ENCODE measurements around the gene VPS8. TPM values are rescaled to one million over a fixed set of nuclear protein-coding genes. Genes with fewer than 3 reads are reported as not detected.

The VPS8 gene
- total and polyA plus RNA-seq, 9 of the 15 experiments (the other 6 are each of a cell fraction or from before 2014, with no cell fraction given) = 7.2 to 41.0 (median 28.3) TPM

DNA sequence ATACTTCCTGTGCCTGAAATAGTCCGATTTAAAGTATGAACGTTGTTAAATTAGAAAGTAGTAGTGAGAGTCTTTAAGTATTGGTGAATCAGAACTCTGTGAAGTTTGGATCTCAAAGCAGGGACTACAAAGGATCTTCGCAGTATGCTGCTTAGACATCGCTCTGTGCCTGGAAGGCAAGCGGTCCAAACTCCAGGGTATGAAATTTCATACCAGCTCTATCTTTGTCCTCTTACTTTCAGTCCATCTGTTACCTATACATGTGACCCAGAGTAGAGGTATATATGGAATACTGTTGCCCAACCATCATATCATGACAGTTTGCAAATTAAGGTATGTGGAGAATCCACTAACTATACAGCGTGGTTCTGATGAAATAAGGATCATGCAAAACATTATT is 34.5 kb downstream of the VPS8 start:
- in situ Hi-C loops (cut with MboI) (no loop called here), intact Hi-C loops (cut with micrococcal nuclease) (no loop called here)
- no peaks in the 10 kb centered on the region for H4K20me1 ChIP-seq (replicated peaks; ENCODE audit: control insufficient read depth, insufficient read depth, low read length)
- no peak overlapping the region for H3K27ac ChIP-seq (ENCODE audit: extremely low read depth, low read depth, low read length)
- no TSS peak for BruUV-seq (replicated peaks)
- no peaks in the 10 kb centered on the region for H3K9me1 ChIP-seq (ENCODE audit: control insufficient read depth, insufficient read depth, low read length)
- FAIRE-seq (no peak), ATAC-seq (no peak), DNase-seq (ENCODE audit: extremely low read depth in 1 of 4, low spot score in 3 of 4) (no peak)
- H3K4me3 ChIP-seq = no peak overlapping the region
- POLR2A ChIA-PET = no interaction called here
- no peaks in the 10 kb centered on the region for H3K9me3 ChIP-seq (replicated peaks; ENCODE audit: control insufficient read depth, insufficient read depth, low read depth, low read length)
- H3K4me2 ChIP-seq (ENCODE audit: insufficient read depth, low read length) = no peak overlapping the region
- H3K9ac ChIP-seq (ENCODE audit: insufficient read depth in 1 of 2, low read depth in 2 of 2, low read length in 2 of 2) = no peak overlapping the region
- no peaks in the 10 kb centered on the region for H3K4me1 ChIP-seq (replicated peaks in 1 of 2; ENCODE audit: control insufficient read depth in 2 of 2, insufficient read depth in 2 of 2, low read length in 2 of 2)
- peaks cover 4% of the 10 kb centered on the region; the same call in 1 of the 3 replicates for H3K36me3 ChIP-seq (ENCODE audit: control insufficient read depth, insufficient read depth, low read length)
- no peak overlapping the region for H2AFZ ChIP-seq (ENCODE audit: low read depth, low read length)
- WGBS (ENCODE audit: insufficient coverage, low coverage, missing lambda C conversion rate) = 75% methylated on average over 6 of the region's 6 CpGs
- CTCF ChIA-PET (ENCODE audit: low intra/inter-chr PET ratio) = no interaction called here
- no peaks in the 10 kb centered on the region for H3K79me2 ChIP-seq (ENCODE audit: control insufficient read depth, insufficient read depth, low read length)
- H3K27me3 ChIP-seq (ENCODE audit: control insufficient read depth in 2 of 2, insufficient read depth in 2 of 2, low read length in 2 of 2) = no peaks in the 10 kb centered on the region
- no peak for TF ChIP-seq TAL1 (IDR thresholded peaks at IDR 0.05)
- TF ChIP-seq ZNF699 (CRISPR knock-in tag; IDR thresholded peaks at IDR 0.05; ENCODE audit: insufficient replicate concordance) = no peak
- TF ChIP-seq ARID2 (IDR thresholded peaks at IDR 0.05) = no peak

DNA sequence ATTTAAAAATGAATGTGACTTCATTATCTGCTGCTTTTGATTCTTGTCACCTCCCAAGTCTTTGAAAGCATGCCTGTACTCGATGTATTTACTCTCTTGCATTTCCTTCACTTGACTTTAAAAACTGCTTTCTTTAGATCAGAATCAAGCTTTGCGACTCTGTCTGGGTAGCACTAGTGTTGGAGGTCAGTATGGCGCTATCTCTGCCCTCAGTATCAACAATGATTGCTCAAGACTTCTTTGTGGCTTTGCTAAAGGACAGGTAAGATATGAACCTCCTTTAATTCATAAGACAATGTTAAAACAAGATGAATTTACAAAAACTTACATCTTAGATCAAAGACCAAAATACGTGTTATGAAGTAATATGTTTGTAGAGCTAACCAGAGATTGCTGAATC is 37.0 kb downstream of the VPS8 start:
- POLR2A ChIA-PET = no interaction called here
- 55% methylated on average over 4 of the region's 4 CpGs for WGBS (ENCODE audit: insufficient coverage, low coverage, missing lambda C conversion rate)
- Histone ChIP-seq H3K9me3 (replicated peaks; ENCODE audit: control insufficient read depth, insufficient read depth, low read depth, low read length) (no peaks in the 10 kb centered on the region), H3K27ac (ENCODE audit: extremely low read depth, low read depth, low read length) (no peak overlapping the region), H3K9ac (ENCODE audit: insufficient read depth in 1 of 2, low read depth in 2 of 2, low read length in 2 of 2) (no peak overlapping the region), H3K4me3 (no peak overlapping the region), H4K20me1 (replicated peaks; ENCODE audit: control insufficient read depth, insufficient read depth, low read length) (no peaks in the 10 kb centered on the region), H3K79me2 (ENCODE audit: control insufficient read depth, insufficient read depth, low read length) (no peaks in the 10 kb centered on the region), H3K4me2 (ENCODE audit: insufficient read depth, low read length) (no peak overlapping the region), H3K27me3 (ENCODE audit: control insufficient read depth in 2 of 2, insufficient read depth in 2 of 2, low read length in 2 of 2) (no peaks in the 10 kb centered on the region), H3K4me1 (replicated peaks in 1 of 2; ENCODE audit: control insufficient read depth in 2 of 2, insufficient read depth in 2 of 2, low read length in 2 of 2) (no peaks in the 10 kb centered on the region), H2AFZ (ENCODE audit: low read depth, low read length) (no peak overlapping the region), H3K9me1 (ENCODE audit: control insufficient read depth, insufficient read depth, low read length) (no peaks in the 10 kb centered on the region), H3K36me3 (ENCODE audit: control insufficient read depth, insufficient read depth, low read length) (peaks cover 8% of the 10 kb centered on the region; the same call in 2 of the 3 replicates)
- TF ChIP-seq, protein P1, sequence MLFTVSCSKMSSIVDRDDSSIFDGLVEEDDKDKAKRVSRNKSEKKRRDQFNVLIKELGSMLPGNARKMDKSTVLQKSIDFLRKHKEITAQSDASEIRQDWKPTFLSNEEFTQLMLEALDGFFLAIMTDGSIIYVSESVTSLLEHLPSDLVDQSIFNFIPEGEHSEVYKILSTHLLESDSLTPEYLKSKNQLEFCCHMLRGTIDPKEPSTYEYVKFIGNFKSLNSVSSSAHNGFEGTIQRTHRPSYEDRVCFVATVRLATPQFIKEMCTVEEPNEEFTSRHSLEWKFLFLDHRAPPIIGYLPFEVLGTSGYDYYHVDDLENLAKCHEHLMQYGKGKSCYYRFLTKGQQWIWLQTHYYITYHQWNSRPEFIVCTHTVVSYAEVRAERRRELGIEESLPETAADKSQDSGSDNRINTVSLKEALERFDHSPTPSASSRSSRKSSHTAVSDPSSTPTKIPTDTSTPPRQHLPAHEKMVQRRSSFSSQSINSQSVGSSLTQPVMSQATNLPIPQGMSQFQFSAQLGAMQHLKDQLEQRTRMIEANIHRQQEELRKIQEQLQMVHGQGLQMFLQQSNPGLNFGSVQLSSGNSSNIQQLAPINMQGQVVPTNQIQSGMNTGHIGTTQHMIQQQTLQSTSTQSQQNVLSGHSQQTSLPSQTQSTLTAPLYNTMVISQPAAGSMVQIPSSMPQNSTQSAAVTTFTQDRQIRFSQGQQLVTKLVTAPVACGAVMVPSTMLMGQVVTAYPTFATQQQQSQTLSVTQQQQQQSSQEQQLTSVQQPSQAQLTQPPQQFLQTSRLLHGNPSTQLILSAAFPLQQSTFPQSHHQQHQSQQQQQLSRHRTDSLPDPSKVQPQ (CRISPR knock-in tag; IDR thresholded peaks at IDR 0.05; ENCODE audit: borderline replicate concordance) = no peak
- TF ChIP-seq NCOR1 (IDR thresholded peaks at IDR 0.05) (no peak), ZNF212 (CRISPR knock-in tag; IDR thresholded peaks at IDR 0.05) (no peak), PYGO2 (tag; IDR thresholded peaks at IDR 0.05) (no peak), HDAC2 (IDR thresholded peaks at IDR 0.05) (no peak), CEBPB (tag; IDR thresholded peaks at IDR 0.05) (peak; percentile 51), ESRRB (CRISPR knock-in tag; IDR thresholded peaks at IDR 0.05; ENCODE audit: borderline replicate concordance) (no peak)
- in situ Hi-C loops (cut with MboI) = no loop called here
- ATAC-seq (no peak), FAIRE-seq (no peak), DNase-seq (ENCODE audit: extremely low read depth in 1 of 4, low spot score in 3 of 4) (no peak)
- CTCF ChIA-PET (ENCODE audit: low intra/inter-chr PET ratio) = no interaction called here
- intact Hi-C loops (cut with micrococcal nuclease) = no loop called here
- no TSS peak for BruUV-seq (replicated peaks)

Measured in K562 (cell line).